IPS-20b (cell line): Measurements from ENCODE around the gene SPRED3.
A peak's percentile ranks its signal among the peaks of the same experiment; 100 is the strongest.

Source experiments
- H3K27ac ChIP-seq: one replicate; pipeline ENCODE4 v1.5.1; 2013; ENCODE audit warnings: low read length
- H3K27me3 ChIP-seq: 2 replicates; pipeline ENCODE4 v1.6.1; 2013; ENCODE audit warnings: mild to moderate bottlenecking, low read length, inconsistent platforms; ENCODE audit not compliant: insufficient read depth
- H3K36me3 ChIP-seq: 2 replicates; pipeline ENCODE4 v1.6.1; 2013; ENCODE audit warnings: low read depth, mild to moderate bottlenecking, inconsistent platforms, low read length, moderate library complexity; ENCODE audit not compliant: insufficient read depth
- H3K4me1 ChIP-seq: 2 replicates; pipeline ENCODE4 v1.6.1; 2013; ENCODE audit warnings: mild to moderate bottlenecking, control low read depth, inconsistent platforms, low read length, moderate library complexity; ENCODE audit not compliant: insufficient read depth
- H3K4me3 ChIP-seq: 2 replicates; pipeline ENCODE4 v1.5.1; 2013; ENCODE audit warnings: mild to moderate bottlenecking, low read length, inconsistent platforms
- H3K9ac ChIP-seq: 2 replicates; pipeline ENCODE4 v1.6.1; 2013; ENCODE audit warnings: low read depth, mild to moderate bottlenecking, inconsistent platforms, low read length, moderate library complexity
- H3K9me3 ChIP-seq: 2 replicates; pipeline ENCODE4 v1.6.1; 2013; ENCODE audit warnings: mild to moderate bottlenecking, low read depth, low read length, inconsistent platforms; ENCODE audit not compliant: insufficient read depth

Gene SPRED3

DNA sequence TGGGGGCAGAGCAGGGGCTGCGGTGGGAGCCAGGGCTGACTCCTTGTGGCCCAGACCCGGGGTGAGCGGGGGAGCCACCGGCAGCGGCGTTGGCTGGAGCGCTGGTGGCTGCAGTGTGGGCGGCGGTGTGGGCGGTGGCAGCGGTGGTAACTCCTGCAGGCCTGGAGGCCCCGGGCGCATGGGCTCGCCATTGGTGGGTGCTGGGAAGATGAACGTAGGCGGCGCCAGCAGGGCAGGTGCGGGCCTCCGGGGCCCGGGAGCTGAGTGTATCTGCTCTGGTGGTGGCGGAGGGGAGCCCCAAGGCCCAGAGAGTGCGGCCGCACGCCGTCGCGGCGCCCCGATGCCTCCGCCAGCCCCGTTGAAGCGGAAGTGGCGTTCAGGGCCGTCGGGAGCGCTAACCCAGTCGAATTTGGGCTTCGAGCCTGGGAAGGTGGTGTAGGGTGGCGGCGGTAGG is 2.7 kb upstream of the SPRED3 start:
- Histone ChIP-seq H3K27ac (no peak overlapping the region), H3K4me3 (no peak overlapping the region), H3K27me3 (peaks cover 7% of the 10 kb centered on the region; the same call in 1 of the 2 replicates), H3K36me3 (peaks cover 33% of the 10 kb centered on the region), H3K9me3 (no peaks in the 10 kb centered on the region), H3K9ac (no peak overlapping the region), H3K4me1 (peaks cover 6% of the 10 kb centered on the region; the same call in 1 of the 2 replicates)

DNA sequence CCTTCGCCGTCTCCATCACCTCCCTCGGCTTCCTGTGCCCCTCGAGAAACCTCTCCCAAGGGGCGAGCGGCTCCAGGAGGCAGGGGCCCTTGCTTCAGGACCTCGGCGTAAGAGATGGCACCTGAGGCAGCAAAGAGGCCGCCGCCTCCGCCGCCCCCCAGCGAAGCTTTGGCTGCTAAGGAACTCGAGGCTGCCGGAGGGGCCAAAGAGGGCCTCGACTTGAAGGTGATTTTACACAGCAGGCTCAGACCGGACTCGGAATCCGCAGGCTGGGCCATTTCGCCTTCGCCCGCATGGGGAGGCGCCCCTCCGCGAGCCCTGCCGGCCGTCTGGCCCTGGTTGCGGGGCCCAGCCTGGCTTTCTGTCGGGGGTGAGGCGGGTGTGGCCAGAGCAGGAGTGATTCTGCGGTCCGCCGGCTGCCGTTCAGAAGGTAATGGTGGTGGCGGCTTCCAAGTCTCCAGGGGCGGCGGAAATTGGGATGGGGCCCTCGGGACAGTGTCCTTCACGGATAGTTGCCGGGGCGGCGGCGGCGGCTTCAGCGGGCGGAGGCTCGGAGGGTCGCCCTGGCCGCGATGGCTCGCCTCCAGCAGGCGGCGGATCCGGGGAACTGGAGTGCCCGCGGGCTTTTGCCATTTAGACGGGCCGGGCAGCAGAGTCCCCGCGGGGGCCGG is 2.1 kb upstream of the SPRED3 start:
- no peaks in the 10 kb centered on the region for H3K9me3 ChIP-seq
- H3K9ac ChIP-seq, result no peak overlapping the region
- peak overlapping the region; percentile 99; the same call in 1 of the 2 replicates for H3K4me3 ChIP-seq
- H3K36me3 ChIP-seq, result peaks cover 27% of the 10 kb centered on the region
- peaks cover 7% of the 10 kb centered on the region; the same call in 1 of the 2 replicates for H3K4me1 ChIP-seq
- no peak overlapping the region for H3K27ac ChIP-seq
- H3K27me3 ChIP-seq, result peaks cover 7% of the 10 kb centered on the region; the same call in 1 of the 2 replicates

DNA sequence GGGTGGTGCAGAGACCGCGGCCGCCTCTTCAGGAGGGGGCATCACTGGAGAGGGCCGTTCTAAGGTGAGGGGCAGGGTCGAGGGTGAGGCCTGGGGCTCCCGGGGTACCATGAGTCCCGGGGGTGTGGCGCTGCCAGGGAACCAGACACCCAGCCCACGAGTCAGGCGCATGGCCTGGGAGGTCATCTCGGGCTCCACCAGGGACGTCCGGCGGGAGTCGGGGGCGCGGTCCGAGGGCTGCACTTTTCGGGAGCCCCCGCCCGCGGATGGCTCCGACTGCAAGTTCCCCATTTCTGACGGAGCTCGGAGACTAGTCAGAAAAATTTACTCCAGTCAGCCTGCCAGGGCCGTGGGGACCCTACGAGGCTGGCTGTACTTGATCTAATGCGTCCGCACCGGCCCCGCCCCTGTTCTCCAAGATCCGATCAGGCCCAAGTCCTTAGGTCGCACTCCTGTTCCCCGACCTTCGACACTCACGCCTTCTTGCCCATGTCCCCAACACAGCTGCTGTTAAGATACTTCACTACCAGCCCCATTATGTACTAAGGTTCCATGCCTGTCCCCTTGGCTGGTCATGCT is 1.4 kb upstream of the SPRED3 start:
- H3K27me3 ChIP-seq, result peaks cover 7% of the 10 kb centered on the region; the same call in 1 of the 2 replicates
- H3K36me3 ChIP-seq, result peaks cover 27% of the 10 kb centered on the region; the same call in 1 of the 2 replicates
- H3K4me1 ChIP-seq, result peaks cover 12% of the 10 kb centered on the region; the same call in 1 of the 2 replicates
- peak overlapping the region; percentile 99; the same call in 1 of the 2 replicates for H3K4me3 ChIP-seq
- no peak overlapping the region; the same call in 1 of the 2 replicates for H3K9ac ChIP-seq
- no peaks in the 10 kb centered on the region for H3K9me3 ChIP-seq
- no peak overlapping the region for H3K27ac ChIP-seq

DNA sequence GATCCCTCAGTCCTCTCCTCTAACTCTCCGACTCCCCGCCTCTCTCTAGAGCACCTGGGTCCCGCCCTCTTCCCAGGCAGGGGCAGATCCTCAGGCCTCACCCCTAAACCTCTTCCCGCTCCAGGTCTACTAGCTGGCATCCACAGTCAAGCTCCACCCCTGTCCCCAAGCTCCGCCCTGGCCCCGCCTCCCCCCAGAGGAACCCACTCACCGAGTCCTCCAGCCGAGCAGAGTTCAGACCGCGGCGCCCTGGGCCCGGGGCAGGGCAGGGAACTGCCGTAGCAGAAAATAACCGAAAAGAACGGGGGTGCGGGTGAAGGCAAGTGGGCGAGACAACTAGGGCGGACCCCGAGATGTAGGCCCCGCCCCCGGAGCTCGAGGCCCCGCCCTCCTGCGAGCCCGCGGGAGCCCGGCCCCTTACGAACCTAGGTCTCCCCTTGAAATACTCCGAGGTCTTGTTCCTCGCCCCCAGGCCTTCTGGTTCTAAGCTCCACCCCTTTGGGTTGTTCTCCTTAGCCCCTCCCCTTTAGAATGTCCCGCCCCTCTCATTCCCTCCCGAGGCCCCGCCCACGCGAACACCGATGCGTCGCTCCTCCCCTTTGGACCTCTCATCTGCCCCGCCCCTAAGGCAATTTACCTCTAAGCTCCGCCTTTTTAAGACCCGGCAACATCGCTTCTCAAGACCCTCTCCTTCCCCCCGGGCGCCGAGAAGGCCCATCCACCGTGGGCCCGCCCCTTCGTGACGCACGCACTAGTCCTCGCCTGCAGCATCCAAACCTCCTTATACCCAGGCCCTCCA is 748 bp upstream of the SPRED3 start, which contains the start of gene GGN:
Gene GGN (minus strand): TSS at position 485 of the 799 bp plus-strand sequence. CDS start 773 bp downstream, outside the sequence.
- peak within 1 kb of the TSS; percentile 93; the same call in 1 of the 2 replicates for H3K9ac ChIP-seq
- H3K27me3 ChIP-seq, result peaks cover 7% of the 10 kb centered on the region; the same call in 1 of the 2 replicates
- H3K4me3 ChIP-seq, result peak within 1 kb of the TSS; percentile 99
- H3K36me3 ChIP-seq, result peaks cover 26% of the 10 kb centered on the region
- no peaks in the 10 kb centered on the region for H3K9me3 ChIP-seq
- H3K4me1 ChIP-seq, result peaks cover 14% of the 10 kb centered on the region
- H3K27ac ChIP-seq, result peak within 1 kb of the TSS; percentile 98

- Histone ChIP-seq H3K9ac (peak overlapping the region; percentile 93; the same call in 1 of the 2 replicates), H3K36me3 (peaks cover 16% of the 10 kb centered on the region), H3K27ac (peak overlapping the region; percentile 98), H3K4me3 (peak overlapping the region; percentile 99), H3K27me3 (peaks cover 7% of the 10 kb centered on the region; the same call in 1 of the 2 replicates), H3K4me1 (peaks cover 14% of the 10 kb centered on the region), H3K9me3 (no peaks in the 10 kb centered on the region)
Observed at GRCh38 chr19:38389101-38389925, 816 bp downstream of the SPRED3 start.

- peaks cover 7% of the 10 kb centered on the region; the same call in 1 of the 2 replicates for H3K27me3 ChIP-seq
- no peaks in the 10 kb centered on the region for H3K9me3 ChIP-seq
- H3K9ac ChIP-seq, result peak overlapping the region; percentile 23; the same call in 1 of the 2 replicates
- peaks cover 18% of the 10 kb centered on the region for H3K4me1 ChIP-seq
- peaks cover 16% of the 10 kb centered on the region for H3K36me3 ChIP-seq
- H3K27ac ChIP-seq, result no peak overlapping the region
- peak overlapping the region; percentile 99 for H3K4me3 ChIP-seq
Observed at GRCh38 chr19:38389957-38390924, 1.7 kb downstream of the SPRED3 start.

- Histone ChIP-seq H3K27ac (no peak overlapping the region), H3K27me3 (peaks cover 5% of the 10 kb centered on the region; the same call in 1 of the 2 replicates), H3K9ac (no peak overlapping the region), H3K4me1 (peaks cover 18% of the 10 kb centered on the region), H3K4me3 (no peak overlapping the region), H3K36me3 (peaks cover 23% of the 10 kb centered on the region), H3K9me3 (no peaks in the 10 kb centered on the region)
Observed at GRCh38 chr19:38391911-38392464, 3.5 kb downstream of the SPRED3 start.

DNA sequence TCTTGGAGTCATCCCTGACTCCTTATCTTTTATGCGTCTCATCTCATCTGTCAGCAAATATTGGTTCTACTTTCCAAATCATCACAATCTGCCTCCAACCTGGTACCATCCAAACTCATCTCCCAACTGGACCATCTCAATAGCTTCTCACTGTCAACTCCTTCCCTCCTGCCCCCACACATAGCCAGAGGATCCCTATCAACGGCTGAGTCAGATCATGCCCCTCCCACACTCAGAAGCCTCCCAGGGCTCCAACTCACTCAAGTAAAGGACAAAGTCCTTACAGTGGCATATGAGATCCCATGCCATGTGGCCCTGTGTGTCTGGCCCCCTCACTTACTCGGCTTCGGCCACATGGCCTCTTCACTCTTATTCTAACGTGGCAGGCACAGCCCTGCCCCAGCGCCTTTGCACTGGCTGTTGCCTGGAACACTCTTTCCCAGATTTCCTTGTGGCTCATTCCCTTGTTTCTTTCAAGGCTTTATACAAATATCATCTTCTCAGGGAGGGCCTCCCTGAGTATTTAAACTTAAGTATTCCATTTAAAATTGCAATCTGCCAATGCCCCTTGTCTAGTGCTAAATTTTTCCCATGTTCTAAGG is 4.3 kb downstream of the SPRED3 start:
- peaks cover 23% of the 10 kb centered on the region for H3K36me3 ChIP-seq
- H3K27ac ChIP-seq, result no peak overlapping the region
- H3K9me3 ChIP-seq, result no peaks in the 10 kb centered on the region
- H3K4me3 ChIP-seq, result no peak overlapping the region
- no peak overlapping the region for H3K9ac ChIP-seq
- peaks cover 13% of the 10 kb centered on the region; the same call in 1 of the 2 replicates for H3K27me3 ChIP-seq
- H3K4me1 ChIP-seq, result peaks cover 18% of the 10 kb centered on the region

DNA sequence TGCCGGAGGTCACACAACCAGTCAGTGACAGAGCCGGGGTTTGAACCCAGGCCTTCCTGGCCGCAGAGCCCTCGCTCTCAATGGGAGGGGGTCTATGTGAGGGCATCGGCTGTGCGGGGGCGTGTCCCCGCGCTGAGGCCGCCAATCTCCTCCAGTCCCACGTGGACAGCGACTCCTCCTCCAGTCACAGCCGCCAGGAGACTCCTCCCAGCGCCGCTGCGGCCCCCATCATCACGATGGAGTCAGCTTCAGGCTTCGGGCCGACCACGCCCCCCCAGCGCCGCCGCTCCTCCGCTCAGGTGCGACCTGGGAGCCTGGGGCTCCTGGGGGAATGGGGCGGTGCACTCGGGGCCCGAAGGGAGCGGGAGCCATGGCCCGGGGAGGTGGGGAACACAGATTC is 6.0 kb downstream of the SPRED3 start:
- H3K27me3 ChIP-seq, result peaks cover 29% of the 10 kb centered on the region
- no peak overlapping the region for H3K27ac ChIP-seq
- peaks cover 23% of the 10 kb centered on the region for H3K36me3 ChIP-seq
- H3K9me3 ChIP-seq, result no peaks in the 10 kb centered on the region
- H3K4me3 ChIP-seq, result peak overlapping the region; percentile 29; the same call in 1 of the 2 replicates
- H3K9ac ChIP-seq, result no peak overlapping the region; the same call in 1 of the 2 replicates
- H3K4me1 ChIP-seq, result peaks cover 18% of the 10 kb centered on the region
